HEK293 (cell line): ENCODE data around the gene CCDC88C.

Experiments
- GFI1B ChIP-seq: fragments of 450-650 bp; formaldehyde crosslinking; IDR thresholded peaks from 2 replicates; pipeline ENCODE4 v1.5.1; 2016; ENCODE audit warnings: missing biosample characterization, missing genetic modification characterization
- HOXA7 ChIP-seq: sonication (generic); formaldehyde crosslinking; IDR thresholded peaks from 2 replicates; pipeline ENCODE4 v1.8.1; 2022; ENCODE audit warnings: missing genetic modification reagents, borderline replicate concordance
- INSM2 ChIP-seq: fragments of 450-650 bp; formaldehyde crosslinking; IDR thresholded peaks from 2 replicates; pipeline ENCODE4 v1.5.1; 2016; ENCODE audit warnings: missing biosample characterization, missing genetic modification characterization
- KLF1 ChIP-seq: fragments of 450-650 bp; formaldehyde crosslinking; IDR thresholded peaks from 2 replicates; pipeline ENCODE4 v1.5.1; 2016; ENCODE audit warnings: missing biosample characterization, missing genetic modification characterization
- KLF17 ChIP-seq: fragments of 450-650 bp; formaldehyde crosslinking; IDR thresholded peaks from 2 replicates; pipeline ENCODE4 v1.5.1; 2016; ENCODE audit warnings: missing biosample characterization, missing genetic modification characterization
- KLF8 ChIP-seq: fragments of 450-650 bp; formaldehyde crosslinking; IDR thresholded peaks from 2 replicates; pipeline ENCODE4 v1.5.1; 2016; ENCODE audit warnings: missing biosample characterization, missing genetic modification characterization
- PRDM10 ChIP-seq: fragments of 450-650 bp; formaldehyde crosslinking; IDR thresholded peaks from 2 replicates; pipeline ENCODE4 v1.5.1; 2016; ENCODE audit warnings: missing biosample characterization, missing genetic modification characterization
- SP7 ChIP-seq: fragments of 450-650 bp; formaldehyde crosslinking; IDR thresholded peaks from 2 replicates; pipeline ENCODE4 v1.5.1; 2016; ENCODE audit warnings: missing biosample characterization, missing genetic modification characterization
- ZBTB17 ChIP-seq: fragments of 450-650 bp; formaldehyde crosslinking; IDR thresholded peaks from 2 replicates; pipeline ENCODE4 v1.5.1; 2016; ENCODE audit warnings: missing biosample characterization, missing genetic modification characterization
- ZFHX2 ChIP-seq: fragments of 450-650 bp; formaldehyde crosslinking; conservative IDR thresholded peaks from 2 replicates; pipeline ENCODE4 v1.5.1; 2016; ENCODE audit warnings: missing biosample characterization, missing genetic modification characterization
- ZNF24 ChIP-seq: fragments of 450-650 bp; formaldehyde crosslinking; IDR thresholded peaks from 2 replicates; pipeline ENCODE4 v1.5.1; 2016; ENCODE audit warnings: missing biosample characterization, missing genetic modification characterization
- ZNF362 ChIP-seq: fragments of 450-650 bp; formaldehyde crosslinking; IDR thresholded peaks from 2 replicates; pipeline ENCODE4 v1.5.1; 2016; ENCODE audit warnings: missing biosample characterization, missing genetic modification characterization
- ZNF366 ChIP-seq: fragments of 450-650 bp; formaldehyde crosslinking; conservative IDR thresholded peaks from 2 replicates; pipeline ENCODE4 v1.5.1; 2016; ENCODE audit warnings: missing biosample characterization, missing genetic modification characterization
- ZNF37A ChIP-seq: fragments of 450-650 bp; IDR thresholded peaks from 2 replicates; pipeline ENCODE4 v1.5.1; 2018; ENCODE audit warnings: missing biosample characterization, missing genetic modification characterization
- ZNF391 ChIP-seq: fragments of 450-650 bp; formaldehyde crosslinking; IDR thresholded peaks from 2 replicates; pipeline ENCODE4 v1.5.1; 2016; ENCODE audit warnings: low read depth, missing biosample characterization, missing genetic modification characterization, borderline replicate concordance
- ZNF600 ChIP-seq: fragments of 450-650 bp; formaldehyde crosslinking; IDR thresholded peaks from 2 replicates; pipeline ENCODE4 v1.5.1; 2016; ENCODE audit warnings: missing biosample characterization, missing genetic modification characterization
- ZNF624 ChIP-seq: fragments of 450-650 bp; formaldehyde crosslinking; IDR thresholded peaks from 2 replicates; pipeline ENCODE4 v1.5.1; 2017; ENCODE audit warnings: missing biosample characterization, missing genetic modification characterization
- ZNF704 ChIP-seq: fragments of 450-650 bp; formaldehyde crosslinking; IDR thresholded peaks from 2 replicates; pipeline ENCODE4 v1.5.1; 2016; ENCODE audit warnings: missing biosample characterization, missing genetic modification characterization
- ZNF837 ChIP-seq: fragments of 450-650 bp; formaldehyde crosslinking; IDR thresholded peaks from 2 replicates; pipeline ENCODE4 v1.5.1; 2016; ENCODE audit warnings: missing biosample characterization, missing genetic modification characterization
- TF ChIP-seq, protein P1 (sequence below): fragments of 450-650 bp; formaldehyde crosslinking; IDR thresholded peaks from 2 replicates; pipeline ENCODE4 v1.5.1; 2016; ENCODE audit warnings: missing biosample characterization, missing genetic modification characterization
- TF ChIP-seq, protein P2 (sequence below): fragments of 450-650 bp; formaldehyde crosslinking; IDR thresholded peaks from 2 replicates; pipeline ENCODE4 v1.5.1; 2016; ENCODE audit warnings: missing biosample characterization, missing genetic modification characterization, low read depth

CCDC88C gene

DNA sequence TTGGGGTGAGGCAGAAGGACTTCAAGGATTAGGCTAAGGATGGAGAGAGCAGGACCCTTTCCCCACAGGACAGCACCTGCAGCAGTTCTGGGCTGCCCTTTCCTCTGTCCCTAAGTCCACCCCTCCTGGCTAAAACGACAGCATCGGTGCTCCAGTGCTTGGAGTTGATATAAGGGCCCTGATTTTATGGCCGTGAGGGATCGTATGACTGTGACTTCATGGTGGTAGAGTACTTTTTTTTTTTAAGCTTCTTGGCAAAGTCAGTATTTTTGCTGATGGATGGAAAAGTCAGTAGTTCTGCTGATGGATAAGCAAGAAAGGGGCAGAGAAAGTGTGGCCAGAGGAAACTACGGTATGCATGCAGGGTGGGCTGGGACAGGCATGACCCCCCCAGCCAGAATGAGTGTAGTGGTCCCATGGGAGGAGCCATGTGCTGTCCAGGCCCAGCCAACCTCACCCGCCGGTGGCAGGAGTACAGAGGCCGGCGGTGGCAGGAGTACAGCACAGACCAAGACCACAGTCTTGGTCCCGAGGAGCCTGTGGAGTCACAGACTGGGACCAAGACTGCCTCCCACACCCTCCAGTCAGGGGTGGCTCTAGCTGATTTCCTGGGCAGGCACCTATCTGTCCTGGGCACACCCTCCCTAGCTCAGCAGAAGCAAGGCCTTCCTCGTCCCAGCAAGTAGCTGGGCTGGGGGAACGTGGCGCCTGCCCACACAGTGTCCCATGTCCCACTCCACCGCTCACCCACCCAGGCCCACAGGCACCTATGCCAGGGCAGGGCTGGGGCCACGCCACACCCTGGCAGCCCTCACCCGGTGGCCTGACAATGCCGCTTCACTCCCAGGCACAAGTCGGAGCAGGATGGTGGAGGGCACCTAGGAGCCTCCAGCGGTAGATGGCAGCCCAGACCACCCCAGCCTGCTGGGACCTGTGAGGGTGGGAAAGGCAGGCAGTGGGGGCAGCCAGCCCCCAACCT, 46.3 kb downstream of the CCDC88C start (continued):
- TF ChIP-seq KLF8 (peak; percentile 54), ZNF624 (tag by site-specific recombination) (no peak), SP7 (tag by site-specific recombination) (peak; percentile 64), ZNF362 (tag by site-specific recombination) (peak; percentile 96), KLF1 (tag by site-specific recombination) (peak; percentile 11; the same call in 1 of the 2 replicates), ZFHX2 (tag by site-specific recombination) (peak; percentile 42), HOXA7 (CRISPR knock-in tag) (no peak), ZNF366 (tag by site-specific recombination) (peak; percentile 41; the same call in 1 of the 2 replicates), ZNF837 (tag by site-specific recombination) (no peak), ZBTB17 (tag by site-specific recombination) (peak; percentile 97), GFI1B (tag by site-specific recombination) (peak; percentile 50; the same call in 1 of the 2 replicates), ZNF600 (tag by site-specific recombination) (peak; percentile 92), INSM2 (peak; percentile 50; the same call in 1 of the 2 replicates), PRDM10 (tag by site-specific recombination) (peak; percentile 97), ZNF37A (tag by site-specific recombination) (no peak), ZNF24 (tag by site-specific recombination) (peak; percentile 79), KLF17 (tag by site-specific recombination) (no peak), ZNF391 (tag by site-specific recombination) (0 out of 2 replicates have a peak, but pooled peaks have one; percentile 47), ZNF704 (tag by site-specific recombination) (no peak)
- TF ChIP-seq, protein P1, sequence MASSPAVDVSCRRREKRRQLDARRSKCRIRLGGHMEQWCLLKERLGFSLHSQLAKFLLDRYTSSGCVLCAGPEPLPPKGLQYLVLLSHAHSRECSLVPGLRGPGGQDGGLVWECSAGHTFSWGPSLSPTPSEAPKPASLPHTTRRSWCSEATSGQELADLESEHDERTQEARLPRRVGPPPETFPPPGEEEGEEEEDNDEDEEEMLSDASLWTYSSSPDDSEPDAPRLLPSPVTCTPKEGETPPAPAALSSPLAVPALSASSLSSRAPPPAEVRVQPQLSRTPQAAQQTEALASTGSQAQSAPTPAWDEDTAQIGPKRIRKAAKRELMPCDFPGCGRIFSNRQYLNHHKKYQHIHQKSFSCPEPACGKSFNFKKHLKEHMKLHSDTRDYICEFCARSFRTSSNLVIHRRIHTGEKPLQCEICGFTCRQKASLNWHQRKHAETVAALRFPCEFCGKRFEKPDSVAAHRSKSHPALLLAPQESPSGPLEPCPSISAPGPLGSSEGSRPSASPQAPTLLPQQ: peak; percentile 59; the same call in 1 of the 2 replicates
- TF ChIP-seq, protein P2, sequence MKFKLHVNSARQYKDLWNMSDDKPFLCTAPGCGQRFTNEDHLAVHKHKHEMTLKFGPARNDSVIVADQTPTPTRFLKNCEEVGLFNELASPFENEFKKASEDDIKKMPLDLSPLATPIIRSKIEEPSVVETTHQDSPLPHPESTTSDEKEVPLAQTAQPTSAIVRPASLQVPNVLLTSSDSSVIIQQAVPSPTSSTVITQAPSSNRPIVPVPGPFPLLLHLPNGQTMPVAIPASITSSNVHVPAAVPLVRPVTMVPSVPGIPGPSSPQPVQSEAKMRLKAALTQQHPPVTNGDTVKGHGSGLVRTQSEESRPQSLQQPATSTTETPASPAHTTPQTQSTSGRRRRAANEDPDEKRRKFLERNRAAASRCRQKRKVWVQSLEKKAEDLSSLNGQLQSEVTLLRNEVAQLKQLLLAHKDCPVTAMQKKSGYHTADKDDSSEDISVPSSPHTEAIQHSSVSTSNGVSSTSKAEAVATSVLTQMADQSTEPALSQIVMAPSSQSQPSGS (tag by site-specific recombination): peak; percentile 52
